Suprapubic skin (tissue), 4 donors: ENCODE measurements around the gene TTC19. TPM values are rescaled to one million over a fixed set of nuclear protein-coding genes. Genes with fewer than 3 reads are reported as not detected.

Source experiments
- DNase-seq, 2 donors: peaks; one replicate each; pipeline ENCODE4 v3.0.0-alpha.2; 2019; ENCODE audit warnings: low spot score in 2 of 2
- H3K27ac ChIP-seq: fragments of 200-600 bp; sonication (generic); one replicate; pipeline ENCODE4 v1.5.1; 2019
- H3K27me3 ChIP-seq: fragments of 200-600 bp; sonication (generic); one replicate; pipeline ENCODE4 v1.5.1; 2019
- H3K36me3 ChIP-seq: fragments of 200-600 bp; sonication (generic); one replicate; pipeline ENCODE4 v1.5.1; 2019
- H3K4me1 ChIP-seq: fragments of 200-600 bp; sonication (generic); one replicate; pipeline ENCODE4 v1.5.1; 2019
- H3K4me3 ChIP-seq: fragments of 200-600 bp; sonication (generic); one replicate; pipeline ENCODE4 v1.5.1; 2019; ENCODE audit warnings: mild to moderate bottlenecking
- H3K9me3 ChIP-seq: fragments of 200-600 bp; sonication (generic); one replicate; pipeline ENCODE4 v1.5.1; 2019
- CTCF ChIP-seq, 2 donors: fragments of 200-600 bp in 1 of 2; fragments of 450-650 bp in 1 of 2; sonication (generic) in 1 of 2; IDR thresholded peaks; one replicate each; pipeline ENCODE4 v1.5.1; 2016 to 2019; ENCODE audit warnings: antibody characterized with exemption in 2 of 2, mild to moderate bottlenecking in 1 of 2, moderate library complexity in 1 of 2
- EP300 ChIP-seq: sonication (generic); formaldehyde crosslinking; IDR thresholded peaks from one replicate; pipeline ENCODE4 v1.6.1; 2017; ENCODE audit warnings: antibody characterized with exemption
- POLR2A ChIP-seq, 2 donors: fragments of 450-650 bp; IDR thresholded peaks; one replicate each; pipeline ENCODE4 v1.6.1; 2017; ENCODE audit warnings: antibody characterized with exemption in 2 of 2, mild to moderate bottlenecking in 2 of 2, moderate library complexity in 2 of 2
- POLR2AphosphoS5 ChIP-seq, 3 donors: sonication (generic); formaldehyde crosslinking; IDR thresholded peaks; one replicate each; pipeline ENCODE4 v1.6.1; 2017; ENCODE audit warnings: antibody characterized with exemption in 3 of 3
- WGBS: methylation state at CpG from one replicate; pipeline ENCODE4 v1.1.5; 2018; 5-methylcytosine and 5-hydroxymethylcytosine counted together
- total RNA-seq, 4 donors: library from RNA; depleted of rRNA; stranded (reverse); fragments of >200 nt; gene quantifications; one replicate each; pipeline ENCODE4 v1.1.0, GENCODE V29; 2016

Gene TTC19
- total RNA-seq, 4 donors from 2014 or later, result 42.6 to 72.6 (median 48.7) TPM

- DNase-seq, result no peak
- Histone ChIP-seq H3K36me3 (peaks cover 97% of the 10 kb centered on the region), H3K4me3 (no peak overlapping the region), H3K4me1 (no peaks in the 10 kb centered on the region), H3K9me3 (no peaks in the 10 kb centered on the region), H3K27me3 (no peaks in the 10 kb centered on the region), H3K27ac (no peak overlapping the region)
- no peak for TF ChIP-seq EP300
- TF ChIP-seq POLR2AphosphoS5 (IDR thresholded peaks at IDR 0.05), result no peak
- TF ChIP-seq POLR2A (IDR thresholded peaks at IDR 0.05), result no peak
- no peak for TF ChIP-seq CTCF (IDR thresholded peaks at IDR 0.05)
- WGBS, result 96% methylated on average over 7 of the region's 7 CpGs
These were observed 34.2 kb downstream of the TTC19 start for GRCh38 chr17:16033729-16034349.

GRCh38 chr17:16036261-16036660, 36.6 kb downstream of the TTC19 start:
- Histone ChIP-seq H3K36me3 (peaks cover 95% of the 10 kb centered on the region), H3K27me3 (no peaks in the 10 kb centered on the region), H3K9me3 (no peaks in the 10 kb centered on the region), H3K4me3 (no peak overlapping the region), H3K27ac (no peak overlapping the region), H3K4me1 (no peaks in the 10 kb centered on the region)
- TF ChIP-seq POLR2AphosphoS5 (IDR thresholded peaks at IDR 0.05) (no peak), EP300 (no peak)
- no peak for DNase-seq
- 83% methylated on average over 2 of the region's 2 CpGs for WGBS

- Histone ChIP-seq H3K4me1 (no peaks in the 10 kb centered on the region), H3K9me3 (no peaks in the 10 kb centered on the region), H3K36me3 (peaks cover 91% of the 10 kb centered on the region), H3K27me3 (no peaks in the 10 kb centered on the region), H3K27ac (no peak overlapping the region), H3K4me3 (no peak overlapping the region)
- TF ChIP-seq POLR2A (IDR thresholded peaks at IDR 0.05) (no peak), POLR2AphosphoS5 (IDR thresholded peaks at IDR 0.05) (no peak), EP300 (no peak), CTCF (IDR thresholded peaks at IDR 0.05) (no peak)
- no peak for DNase-seq
These were observed 38.0 kb downstream of the TTC19 start for GRCh38 chr17:16037636-16038035.

GRCh38 chr17:16040710-16041251, 41.2 kb downstream of the TTC19 start:
- TF ChIP-seq POLR2AphosphoS5 (IDR thresholded peaks at IDR 0.05), result no peak
- no peak for TF ChIP-seq POLR2A (IDR thresholded peaks at IDR 0.05)
- TF ChIP-seq EP300, result no peak
- TF ChIP-seq CTCF (IDR thresholded peaks at IDR 0.05), result no peak
- 82% methylated on average over 4 of the region's 4 CpGs for WGBS
- Histone ChIP-seq H3K9me3 (no peaks in the 10 kb centered on the region), H3K36me3 (peaks cover 89% of the 10 kb centered on the region), H3K4me1 (no peaks in the 10 kb centered on the region), H3K27me3 (no peaks in the 10 kb centered on the region), H3K27ac (no peak overlapping the region), H3K4me3 (no peak overlapping the region)
- DNase-seq, result no peak

- no peak for DNase-seq
- H3K27ac ChIP-seq, result no peak overlapping the region
- TF ChIP-seq POLR2A (IDR thresholded peaks at IDR 0.05), result no peak
- TF ChIP-seq EP300, result no peak
- TF ChIP-seq POLR2AphosphoS5 (IDR thresholded peaks at IDR 0.05), result no peak
- no peak for TF ChIP-seq CTCF (IDR thresholded peaks at IDR 0.05)
- no peaks in the 10 kb centered on the region for H3K4me1 ChIP-seq
- H3K36me3 ChIP-seq, result peaks cover 83% of the 10 kb centered on the region
- no peak overlapping the region for H3K4me3 ChIP-seq
- WGBS, result 91% methylated on average over 10 of the region's 10 CpGs
- H3K9me3 ChIP-seq, result no peaks in the 10 kb centered on the region
- no peaks in the 10 kb centered on the region for H3K27me3 ChIP-seq
These were observed 44.9 kb downstream of the TTC19 start for GRCh38 chr17:16044487-16044886.
